Dedifferentiated amniotic fluid mesenchymal stem cell (primary cell): ENCODE results near the gene CCDC149.

Experiments
- DNase-seq: peaks from one replicate; pipeline ENCODE4 v3.0.0-alpha.2; 2016; ENCODE audit errors: extremely low spot score

CCDC149 gene

GRCh38 chr4:24912252-24913118 is at the start of gene CCDC149:
CCDC149 (minus strand) TSS chr4:24913042; CDS start chr4:24912864, 178 bp downstream.
- DNase-seq = peak; percentile 36

GRCh38 chr4:24957886-24958285 is 45.0 kb upstream of the CCDC149 start:
- DNase-seq = no peak

- DNase-seq = no peak
Measured at GRCh38 chr4:24956763-24957162, 43.9 kb upstream of the CCDC149 start.

- no peak for DNase-seq
Measured at GRCh38 chr4:24956091-24956490, 43.2 kb upstream of the CCDC149 start.

- no peak for DNase-seq
Measured at GRCh38 chr4:24952667-24953066, 39.8 kb upstream of the CCDC149 start.

GRCh38 chr4:24949970-24950369 is 37.1 kb upstream of the CCDC149 start:
- DNase-seq = no peak

GRCh38 chr4:24937917-24938281 is 25.1 kb upstream of the CCDC149 start:
- no peak for DNase-seq

GRCh38 chr4:24937176-24937916 is 24.5 kb upstream of the CCDC149 start:
- no peak for DNase-seq

- no peak for DNase-seq
Measured at GRCh38 chr4:24935856-24936255, 23.0 kb upstream of the CCDC149 start.

GRCh38 chr4:24934311-24934710 is 21.5 kb upstream of the CCDC149 start:
- DNase-seq = no peak

GRCh38 chr4:24933684-24934275 is 20.9 kb upstream of the CCDC149 start:
- no peak for DNase-seq

- no peak for DNase-seq
Measured at GRCh38 chr4:24932515-24933225, 19.8 kb upstream of the CCDC149 start.

- no peak for DNase-seq
Measured at GRCh38 chr4:24930151-24930550, 17.3 kb upstream of the CCDC149 start.

GRCh38 chr4:24928708-24929107 is 15.9 kb upstream of the CCDC149 start:
- DNase-seq = no peak

- DNase-seq = no peak
Measured at GRCh38 chr4:24927049-24927448, 14.2 kb upstream of the CCDC149 start.

GRCh38 chr4:24924309-24924781 is 11.5 kb upstream of the CCDC149 start:
- DNase-seq = peak; percentile 51

GRCh38 chr4:24923550-24923949 is 10.7 kb upstream of the CCDC149 start:
- DNase-seq = no peak

GRCh38 chr4:24923002-24923401 is 10.2 kb upstream of the CCDC149 start:
- DNase-seq = no peak

- DNase-seq = no peak
Measured at GRCh38 chr4:24922416-24922815, 9.6 kb upstream of the CCDC149 start.

- no peak for DNase-seq
Measured at GRCh38 chr4:24921491-24921890, 8.6 kb upstream of the CCDC149 start.

- DNase-seq = no peak
Measured at GRCh38 chr4:24920008-24920407, 7.2 kb upstream of the CCDC149 start.
